ELF-1 (cell line): ENCODE data around the gene PPP4R2.
A peak's percentile ranks its signal among the peaks of the same experiment; 100 is the strongest.
"Not testable (repeated sequence)": the region's sequence is repeated elsewhere in the genome, so short reads cannot be mapped to it uniquely, and the experiment has no call there.

ENCODE experiments used
- DNase-seq: peaks from one replicate; pipeline ENCODE4 v3.0.0-alpha.2; 2016; ENCODE audit warnings: low read depth, low spot score

Gene PPP4R2

DNA sequence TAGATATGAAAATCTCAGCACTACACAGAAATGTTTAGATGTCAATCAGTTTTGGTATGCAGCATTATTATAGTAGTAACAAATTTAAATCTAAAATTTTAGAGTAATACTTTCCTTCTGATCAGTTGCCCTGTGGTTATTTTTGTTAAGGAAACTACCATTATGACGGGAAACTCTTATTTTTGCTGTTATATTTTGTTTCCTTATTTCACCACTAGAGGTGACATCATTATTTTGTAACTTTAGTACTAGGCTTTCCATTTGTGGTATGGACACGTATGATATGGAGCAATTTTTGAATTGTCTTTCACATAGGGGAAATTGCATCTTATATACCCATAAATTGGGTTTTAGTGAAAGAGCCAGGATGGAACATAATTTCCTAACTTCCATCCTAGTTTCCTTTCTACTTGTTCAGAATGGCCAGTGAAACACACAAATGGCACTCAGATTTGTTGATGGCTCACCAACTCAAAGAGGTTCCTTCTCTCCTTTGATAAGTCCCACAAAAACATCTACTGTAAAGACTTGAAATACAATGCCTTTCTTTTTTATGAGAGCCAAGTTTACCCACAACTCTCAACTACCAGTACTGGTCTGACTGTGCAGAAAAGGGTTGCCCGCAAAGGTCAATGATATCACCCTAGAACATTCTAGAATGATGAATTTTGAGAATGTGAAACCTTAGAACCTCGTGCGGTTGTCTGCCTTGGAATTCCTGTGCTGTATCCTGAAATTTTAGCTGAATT is 19.4 kb upstream of the PPP4R2 start:
- no peak for DNase-seq

DNA sequence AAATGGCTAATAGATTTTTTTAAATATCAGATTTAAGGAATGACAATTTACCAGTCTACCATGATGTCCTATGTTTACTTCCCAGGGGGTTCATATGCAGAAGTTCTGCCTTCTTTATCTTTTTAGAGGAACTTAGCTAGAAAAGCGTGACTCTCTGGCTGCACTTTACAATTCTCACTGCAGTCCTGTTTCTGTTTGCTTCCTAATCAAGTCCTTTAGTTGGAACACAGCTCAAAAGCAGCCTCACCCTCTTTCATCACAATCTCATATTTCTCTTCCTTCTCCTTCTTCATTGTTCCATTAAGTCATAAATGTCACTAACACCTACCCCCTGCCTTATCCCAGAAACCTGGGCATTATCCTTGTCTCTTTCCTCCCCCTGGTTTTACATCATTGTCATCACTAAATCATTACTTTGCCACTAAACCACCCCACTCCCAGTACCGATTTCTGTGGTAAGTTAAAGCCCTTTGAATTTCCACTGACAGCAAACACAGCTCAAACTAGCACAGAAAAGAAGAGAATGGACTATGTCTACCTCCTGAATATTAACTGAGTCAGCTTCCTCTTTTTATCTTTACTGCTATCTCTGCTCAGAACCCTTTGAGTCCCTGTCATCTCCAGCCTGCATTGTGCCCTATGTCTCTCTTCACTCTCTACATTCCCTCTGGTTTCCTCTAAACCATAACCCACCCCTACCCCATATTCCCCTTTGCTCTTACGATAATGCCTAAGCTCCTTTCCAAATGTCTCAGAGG is 13.8 kb upstream of the PPP4R2 start:
- no peak for DNase-seq

DNA sequence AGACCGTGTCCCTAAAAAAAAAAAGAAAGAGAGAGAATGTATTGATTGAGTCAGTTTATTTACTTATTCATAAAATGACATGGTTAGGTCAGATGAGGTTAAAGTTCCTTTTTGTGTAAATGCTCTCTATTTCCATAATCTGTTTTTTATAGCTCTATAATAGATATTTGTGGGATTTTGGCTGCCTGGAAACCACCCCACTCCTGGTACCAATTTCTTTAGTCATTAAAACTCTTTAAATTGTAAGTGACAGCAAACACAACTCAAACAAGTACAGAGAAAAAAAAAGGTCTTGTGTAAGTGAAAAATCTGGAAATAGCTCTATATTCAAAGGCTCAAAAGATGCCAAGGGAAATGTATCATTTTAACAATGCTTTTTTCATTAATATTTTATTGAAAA is 11.0 kb upstream of the PPP4R2 start:
- DNase-seq, result no peak

DNA sequence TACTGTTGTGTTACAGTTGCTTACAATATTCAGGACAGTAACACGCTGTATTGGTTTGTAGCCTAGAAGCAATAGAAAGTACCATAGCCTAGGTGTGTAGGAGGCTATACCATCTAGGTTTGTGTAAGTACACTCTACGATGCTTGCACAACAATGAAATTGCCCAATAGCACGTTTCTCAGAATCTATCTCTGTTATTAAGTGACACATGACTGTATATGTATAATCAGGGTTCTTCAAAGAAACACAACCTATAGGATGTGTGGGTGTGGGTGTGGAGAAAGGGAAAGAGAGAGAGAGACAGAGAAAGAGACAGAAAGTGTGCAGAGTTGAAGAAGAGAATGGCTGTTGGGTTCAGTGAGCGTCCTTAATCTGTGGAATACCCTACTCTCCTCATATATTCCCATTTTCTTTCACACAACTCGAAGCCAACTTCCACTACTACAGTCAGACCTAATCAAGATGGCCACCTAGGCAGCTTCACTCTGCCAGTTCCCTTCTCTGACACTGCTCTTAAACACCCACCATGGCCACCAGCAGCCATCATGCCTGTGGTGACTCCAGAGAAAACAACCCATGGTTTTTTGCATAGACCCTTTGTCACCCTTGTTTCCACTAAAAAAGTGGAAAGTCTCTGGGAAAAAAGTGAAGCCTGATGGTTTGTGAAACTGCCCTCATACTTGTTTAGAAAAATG is 5.8 kb upstream of the PPP4R2 start:
- no peak for DNase-seq

DNA sequence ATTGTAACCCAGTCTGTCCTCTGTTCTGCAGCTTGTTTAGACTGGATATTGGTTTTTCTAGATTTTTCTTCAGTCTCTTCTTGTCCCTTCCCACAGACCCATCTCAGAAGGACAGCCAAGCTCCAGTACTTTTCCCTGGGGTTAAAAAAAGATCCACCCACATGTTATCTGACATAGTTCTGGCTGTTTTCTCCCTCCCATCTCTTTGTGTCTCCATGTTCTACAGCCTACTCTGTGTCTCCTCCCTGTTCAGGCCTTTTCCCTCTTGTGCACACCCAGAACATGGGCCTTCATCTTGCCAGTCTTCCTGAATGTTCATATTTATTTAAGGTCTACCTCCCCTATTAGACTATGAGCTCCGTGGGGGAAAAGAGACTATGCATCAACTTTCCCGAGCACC is 5.1 kb upstream of the PPP4R2 start:
- no peak for DNase-seq

DNA sequence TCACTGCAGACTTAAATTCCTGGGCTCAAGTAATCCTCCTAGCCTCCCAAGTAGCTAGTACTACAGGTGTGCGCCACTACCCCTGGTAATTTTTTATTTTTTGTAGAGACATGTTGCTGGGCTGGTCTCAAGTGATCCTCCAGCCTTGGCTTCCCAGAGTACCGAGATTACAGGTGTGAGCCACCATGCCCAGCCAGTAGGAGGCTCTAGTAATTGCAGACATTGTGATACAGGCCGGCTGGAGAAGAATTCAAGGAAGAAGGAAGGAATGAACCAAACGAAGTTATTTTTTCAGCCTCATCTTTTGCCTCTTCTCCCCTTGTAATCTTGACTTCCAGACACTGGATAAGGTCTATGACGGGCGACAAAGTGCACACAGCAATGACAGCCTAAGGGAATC is 3.2 kb upstream of the PPP4R2 start:
- DNase-seq, result peak; percentile 30

DNA sequence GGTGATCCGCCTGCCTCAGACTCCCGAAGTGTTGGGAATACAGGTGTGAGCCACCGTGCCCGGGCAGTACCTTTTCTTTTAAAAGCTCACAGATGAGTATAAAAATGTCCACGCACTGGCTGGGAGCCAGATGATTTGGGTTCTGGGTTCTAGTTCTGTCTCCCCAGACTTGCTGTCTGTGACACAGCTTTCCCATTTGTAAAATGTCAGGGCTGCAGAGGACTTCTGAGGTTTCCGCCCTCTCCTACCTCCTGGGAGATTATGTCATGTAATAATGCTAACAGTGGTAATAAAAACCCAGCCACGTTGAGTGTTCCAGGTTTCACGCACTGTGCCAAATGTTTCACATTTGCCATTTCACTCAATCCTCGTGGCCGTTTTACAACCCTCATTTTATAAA is 1.3 kb upstream of the PPP4R2 start:
- no peak for DNase-seq

DNA sequence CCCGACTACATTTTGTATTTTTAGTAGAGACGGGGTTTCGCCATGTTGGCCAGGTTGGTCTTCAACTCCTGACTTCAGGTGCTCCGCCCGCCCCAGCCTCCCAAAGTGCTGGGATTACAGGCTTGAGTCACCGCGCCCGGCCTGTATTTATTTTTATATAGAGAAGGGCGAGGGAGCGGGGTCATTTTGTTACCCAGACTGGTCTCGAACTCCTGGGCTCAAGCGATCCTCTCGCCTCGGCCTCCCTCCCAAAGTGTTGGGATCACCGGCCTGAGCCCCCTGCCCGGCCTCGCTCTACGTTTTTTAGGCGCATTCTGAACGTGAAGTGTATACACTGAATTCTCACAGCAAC is 514 bp upstream of the PPP4R2 start:
- DNase-seq, result no peak

DNA sequence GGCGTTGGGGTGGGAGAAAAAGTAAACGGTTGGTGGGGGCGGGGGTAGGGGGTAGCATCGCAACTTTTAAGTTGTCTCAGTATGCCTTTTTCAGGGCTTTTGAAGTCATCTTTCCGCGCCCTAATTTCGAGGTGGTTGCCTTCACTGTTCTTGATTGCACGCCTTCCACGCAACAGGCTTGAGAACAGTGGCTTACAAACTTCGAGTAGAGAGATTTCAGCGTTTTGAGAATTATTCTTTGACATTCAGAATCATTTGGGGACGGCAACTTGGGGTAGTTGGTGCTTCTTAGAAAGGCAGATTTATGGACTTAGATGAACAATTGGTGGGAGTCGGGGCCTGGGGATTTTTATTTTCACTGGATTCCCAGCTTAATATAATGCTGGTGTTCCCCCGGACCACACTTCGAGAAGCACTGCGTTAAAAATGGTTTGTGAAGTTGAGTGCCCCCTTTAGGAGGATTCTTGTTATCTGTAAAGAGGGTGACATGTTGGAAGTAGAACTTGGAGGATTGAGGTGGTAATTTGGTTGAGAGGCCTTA is 880 bp downstream of the PPP4R2 start:
- peak; percentile 60 for DNase-seq

DNA sequence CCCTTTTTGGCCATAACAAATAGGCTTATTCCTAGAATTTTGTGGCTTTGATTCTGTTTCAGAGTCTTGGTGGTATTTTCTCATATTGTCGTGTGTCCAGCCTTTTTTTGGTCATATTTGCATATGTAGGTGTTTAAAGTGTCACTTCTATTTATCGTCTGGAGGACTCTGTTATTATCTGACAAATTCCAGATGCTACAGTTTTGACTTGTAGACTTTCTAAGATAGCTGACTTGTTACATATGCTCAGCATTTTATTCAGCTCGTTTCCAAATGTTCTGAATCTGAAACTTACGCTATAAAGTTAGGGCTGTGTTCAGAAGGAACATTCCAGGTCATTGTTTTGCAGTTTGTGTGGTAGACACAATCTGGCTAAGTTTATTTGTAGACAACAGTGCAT is 1.9 kb downstream of the PPP4R2 start:
- no peak for DNase-seq

DNA sequence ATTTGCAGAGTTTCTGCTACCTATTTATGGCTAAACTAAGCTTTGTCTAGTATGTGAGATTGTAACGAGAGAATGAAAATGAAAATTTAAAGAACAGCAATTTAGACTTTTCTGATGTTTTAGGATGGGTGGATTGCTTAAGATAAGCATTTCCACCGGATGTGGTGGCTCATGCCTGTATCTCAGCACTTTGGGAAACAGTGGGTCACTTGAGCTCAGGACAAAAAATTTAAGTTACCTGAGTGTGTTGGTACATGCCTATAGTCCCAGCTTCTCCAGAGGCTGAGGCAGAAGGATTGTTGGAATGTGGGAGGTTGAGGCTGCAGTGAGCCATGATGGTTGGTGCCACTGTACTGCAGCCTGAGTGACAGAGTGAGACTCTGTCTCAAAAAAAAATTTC is 3.3 kb downstream of the PPP4R2 start:
- DNase-seq, result no peak

DNA sequence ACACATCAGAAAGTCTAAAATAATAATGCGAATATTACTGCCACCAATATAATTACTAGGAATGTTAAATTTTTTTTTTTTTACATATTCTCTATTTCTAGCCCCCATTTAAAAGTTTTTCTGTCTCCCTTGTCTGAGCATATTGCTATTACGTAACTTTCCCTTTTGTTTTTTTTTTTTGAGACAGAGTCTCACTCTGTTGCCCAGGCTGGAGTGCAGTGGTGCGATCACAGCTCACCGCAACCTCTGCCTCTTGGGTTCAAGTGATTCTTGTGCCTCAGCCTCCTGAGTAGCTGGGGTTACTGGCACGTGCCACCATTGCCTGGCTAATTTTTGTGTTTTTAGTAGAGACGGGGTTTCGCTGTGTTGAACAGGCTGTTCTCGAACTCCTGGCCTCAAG is 6.4 kb downstream of the PPP4R2 start:
- not testable (repeated sequence) for DNase-seq

DNA sequence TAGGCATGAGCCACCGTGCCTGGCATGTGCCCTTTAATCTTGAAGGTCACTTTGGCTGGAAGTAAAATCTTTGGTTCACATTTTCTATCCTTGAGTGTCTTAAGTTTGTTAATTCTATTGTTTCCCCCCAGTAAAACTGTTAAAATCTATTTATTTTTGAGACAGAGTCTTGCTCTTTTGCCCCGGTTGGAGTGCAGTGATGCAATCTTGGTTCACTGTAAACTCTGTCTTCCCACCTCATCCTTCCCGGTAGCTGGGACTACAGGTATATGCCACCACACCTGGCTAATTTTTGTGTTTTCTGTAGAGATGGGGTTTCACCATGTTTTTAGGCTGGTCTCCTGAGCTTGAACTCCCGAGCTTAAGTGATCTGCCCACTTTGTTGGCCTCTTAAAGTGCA is 7.7 kb downstream of the PPP4R2 start:
- DNase-seq, result no peak

DNA sequence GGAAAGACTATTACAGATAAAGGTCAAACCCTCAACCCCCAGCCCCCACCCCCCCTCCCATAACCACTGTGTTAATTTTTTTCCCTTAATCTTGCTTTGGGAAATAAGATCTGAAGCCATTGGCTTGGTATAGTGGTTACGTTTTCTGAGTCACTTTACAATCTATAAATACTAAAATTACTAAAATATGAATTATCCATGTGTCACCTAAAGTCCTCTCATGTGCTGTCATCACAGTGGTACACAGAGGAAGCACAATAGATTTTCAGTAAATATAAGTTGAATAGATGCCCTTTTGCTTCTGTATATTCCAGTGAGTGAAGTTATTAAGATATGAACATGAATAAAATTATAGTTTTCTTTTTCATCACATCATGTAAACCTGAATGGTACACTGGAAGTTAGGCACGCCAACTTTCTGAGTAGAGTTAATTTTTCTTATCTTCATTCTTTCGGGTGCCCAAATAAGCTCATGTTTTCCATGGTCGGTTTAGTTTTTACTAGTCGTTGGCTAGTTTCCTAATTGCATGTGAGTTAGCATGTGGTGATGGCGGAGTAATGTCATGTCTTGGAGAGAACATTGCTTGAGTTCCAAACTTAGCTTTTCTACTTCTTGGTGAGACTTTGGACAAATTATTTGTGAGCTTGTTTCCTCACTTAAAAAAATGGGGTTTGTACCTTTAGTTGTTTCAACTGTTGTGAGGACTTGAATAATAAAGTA is 11.5 kb downstream of the PPP4R2 start:
- no peak for DNase-seq

DNA sequence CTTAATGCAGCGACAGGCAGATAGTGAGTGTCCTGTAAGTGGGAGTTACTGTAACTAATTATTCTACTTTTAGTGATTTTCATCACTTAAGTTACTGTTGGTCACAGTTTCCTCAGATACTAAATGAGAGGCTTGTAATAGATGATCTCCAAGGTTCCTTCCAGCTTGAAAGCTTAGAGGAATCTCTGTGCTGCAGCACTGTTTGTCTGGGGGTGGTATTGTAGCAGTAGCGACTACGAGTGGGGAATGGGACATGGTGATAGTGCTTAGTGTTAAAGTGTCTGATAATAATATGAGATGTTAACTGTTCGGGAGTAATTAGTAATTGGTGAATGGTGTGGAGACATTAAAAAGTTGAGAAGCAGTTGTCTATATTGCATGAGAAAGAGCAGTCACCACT is 12.4 kb downstream of the PPP4R2 start:
- DNase-seq, result no peak

DNA sequence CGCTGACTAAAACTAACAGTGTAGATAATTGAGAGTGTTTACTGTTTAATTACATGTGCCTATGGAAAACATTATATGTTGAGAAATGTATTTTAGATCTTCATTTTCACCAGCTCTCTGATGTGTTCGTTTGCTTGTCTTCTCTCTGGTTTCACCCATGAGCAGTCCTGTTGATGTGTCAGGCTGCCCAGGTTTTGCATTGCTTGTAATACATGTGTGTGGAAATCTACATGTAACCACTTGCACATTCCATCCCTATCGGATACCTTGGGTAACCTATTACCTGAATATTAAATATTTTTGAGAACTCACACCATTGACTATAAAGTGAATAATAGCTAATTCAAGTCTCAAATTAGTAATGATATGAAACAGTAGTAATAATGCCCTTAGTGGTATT is 13.1 kb downstream of the PPP4R2 start:
- no peak for DNase-seq

DNA sequence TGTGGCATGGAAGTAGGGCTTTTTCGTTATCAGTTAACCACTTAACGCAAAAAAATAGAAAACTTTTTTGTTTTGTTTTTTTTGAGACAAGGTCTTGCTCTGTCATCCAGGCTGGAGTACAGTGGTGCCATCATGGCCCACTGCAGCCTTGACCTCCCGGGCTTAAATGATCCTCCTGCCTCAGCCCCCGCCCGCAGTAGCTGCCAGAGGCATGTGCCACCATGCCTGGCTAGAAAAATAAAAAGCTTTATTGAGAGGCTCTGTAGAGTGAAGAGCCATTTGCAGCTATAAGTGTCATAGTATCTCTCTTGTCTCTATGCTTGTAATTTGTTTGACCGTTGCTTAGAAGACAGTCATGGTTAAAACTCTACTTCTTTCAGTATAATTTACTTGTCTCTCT is 13.5 kb downstream of the PPP4R2 start:
- no peak for DNase-seq

DNA sequence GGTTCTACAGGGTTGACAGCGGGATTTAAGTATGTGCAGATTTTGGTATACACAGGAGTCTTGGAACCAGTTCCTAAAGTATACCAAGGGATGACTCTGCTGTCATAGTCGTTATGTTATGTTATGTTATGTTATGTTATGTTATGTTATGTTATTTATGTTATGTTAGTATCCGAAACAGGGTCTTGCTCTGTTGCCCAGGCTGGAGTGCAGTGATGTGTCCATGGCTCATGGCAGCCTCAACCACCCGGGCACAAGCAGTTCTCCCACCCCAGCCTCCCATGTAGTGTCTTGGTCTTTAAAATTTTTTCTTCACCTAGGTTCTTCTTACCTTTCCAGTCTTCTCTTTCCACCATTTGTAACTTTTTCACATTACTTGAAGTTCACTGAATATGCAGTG is 21.7 kb downstream of the PPP4R2 start:
- no peak for DNase-seq

DNA sequence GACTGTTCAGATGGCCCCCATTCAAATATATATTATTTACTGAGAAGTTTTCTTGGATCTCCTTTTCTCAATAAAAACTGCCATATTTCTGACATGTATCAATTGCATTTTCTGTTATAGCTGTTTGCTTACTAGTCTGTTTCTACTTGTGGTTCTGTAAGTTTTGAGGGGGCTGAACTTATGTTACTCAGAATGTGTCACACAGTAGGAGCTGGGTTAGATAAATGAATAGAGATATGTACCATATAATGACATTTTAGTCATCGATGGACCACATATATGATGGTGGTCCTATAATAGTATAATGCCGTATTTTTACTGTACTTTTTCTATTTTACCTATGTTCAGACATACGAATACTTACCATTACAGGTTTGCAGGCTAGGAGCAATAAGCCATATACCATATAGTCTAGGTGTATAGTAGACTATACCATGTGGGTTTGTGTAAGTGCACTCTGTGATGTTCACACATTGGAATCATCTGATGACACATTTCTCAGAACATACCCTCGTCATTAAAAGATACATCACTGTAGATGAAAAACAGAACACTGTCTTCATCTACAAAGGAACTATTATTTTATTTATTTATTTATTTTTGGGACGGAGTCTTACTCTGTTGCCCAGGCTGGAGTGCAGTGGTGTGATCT is 22.3 kb downstream of the PPP4R2 start:
- no peak for DNase-seq

DNA sequence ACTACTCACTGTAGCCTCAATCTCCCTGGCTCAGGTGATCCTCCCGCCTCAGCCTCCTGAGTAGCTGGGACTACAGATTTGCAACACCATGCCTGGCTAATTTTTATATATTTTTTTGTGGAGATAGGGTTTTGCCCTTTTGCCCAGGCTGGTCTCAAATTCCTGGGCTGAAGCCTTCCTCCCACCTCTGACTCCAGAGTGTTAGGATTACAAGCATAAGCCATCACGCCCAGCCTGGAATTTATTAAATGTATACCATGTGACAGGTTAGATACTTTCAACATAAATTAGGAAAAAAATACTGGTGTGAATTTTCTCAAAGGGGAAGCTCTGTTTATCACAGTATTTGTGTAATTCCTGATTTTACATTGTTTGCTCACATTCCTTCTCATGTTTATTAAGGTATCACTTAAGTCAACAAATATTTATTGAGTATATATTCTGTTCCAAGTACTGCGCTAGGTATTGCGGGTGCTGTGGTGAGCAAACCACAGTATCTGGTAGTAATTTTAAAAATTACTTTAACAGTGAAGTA is 24.8 kb downstream of the PPP4R2 start:
- no peak for DNase-seq

DNA sequence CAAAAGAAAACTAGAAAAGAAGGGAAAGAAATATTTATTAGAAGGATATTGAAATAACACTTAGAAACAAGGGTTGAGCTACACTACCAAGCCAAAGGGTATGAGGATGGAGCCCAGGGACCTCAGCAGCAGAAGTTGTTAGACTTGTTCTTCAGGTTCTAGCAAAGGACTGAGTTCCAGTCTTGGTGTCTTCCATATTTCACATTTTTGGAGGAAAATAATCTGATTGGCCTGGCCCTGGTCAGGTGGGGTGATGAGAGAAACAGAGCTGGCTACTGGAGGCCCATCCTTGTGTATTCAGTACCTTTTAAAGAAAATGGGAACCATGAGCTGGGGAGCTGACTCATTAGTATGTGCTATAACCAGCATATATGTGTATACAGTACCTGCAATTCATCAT is 28.2 kb downstream of the PPP4R2 start:
- peak; percentile 57 for DNase-seq
